Measurements from ENCODE around the gene C11orf87.

The C11orf87 gene

DNA sequence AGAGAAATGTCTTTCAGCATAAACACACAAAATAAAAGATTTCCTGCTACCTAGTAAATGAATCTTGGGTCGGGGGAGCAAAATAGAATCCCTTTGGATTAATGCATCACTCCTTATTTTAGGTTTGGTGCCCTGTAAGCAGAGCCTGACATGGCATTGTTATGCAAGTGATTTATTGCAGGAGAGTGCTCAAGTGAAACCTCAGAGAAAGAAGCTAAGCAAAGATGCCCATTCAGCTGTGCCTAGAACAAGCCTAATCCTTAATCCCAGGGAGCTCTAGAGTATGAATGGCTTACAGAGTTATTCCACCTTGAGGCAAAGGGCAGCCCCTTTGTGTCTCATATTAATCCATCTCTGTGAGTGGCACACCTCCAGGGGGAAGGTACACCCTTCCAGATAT lies 21.1 kb downstream of the C11orf87 start:
- DNase-seq (ENCODE audit: low spot score), result no peak

DNA sequence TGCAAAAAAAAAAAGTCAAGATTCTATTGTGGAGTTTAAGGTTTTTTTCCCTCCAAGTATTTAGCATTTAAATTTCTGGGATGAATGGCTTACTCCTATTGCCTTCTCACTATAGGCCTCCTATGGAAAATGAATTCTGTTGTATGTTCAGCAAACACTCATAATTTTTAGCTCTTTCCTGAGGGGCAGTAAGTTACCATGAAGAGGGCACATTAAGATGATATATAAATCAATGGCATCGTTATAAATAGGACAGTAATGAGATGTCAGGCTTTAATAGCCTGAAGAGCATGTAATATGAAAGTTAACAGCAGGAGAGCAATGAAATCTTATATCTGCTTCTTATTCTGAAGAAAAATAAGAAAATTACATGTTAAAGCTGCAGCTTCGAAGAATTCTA lies 32.9 kb downstream of the C11orf87 start:
- DNase-seq (ENCODE audit: low spot score), result no peak
